Dendritic cell treated with granulocyte-macrophage colony-stimulating factor and Interleukin-4, amounts not matched to agents 40 ng/mL and 50 ng/mL, for 4 days (primary cell): ENCODE measurements around the gene THADA.
"Not testable (repeated sequence)": the region's sequence is repeated elsewhere in the genome, so short reads cannot be mapped to it uniquely, and the experiment has no call there.

ENCODE experiments used
- H3K27ac Mint-ChIP-seq: one replicate; pipeline ENCODE4 v1.8.0; 2022; ENCODE audit warnings: mild to moderate bottlenecking, mixed read lengths
- H3K27me3 Mint-ChIP-seq: one replicate; pipeline ENCODE4 v1.8.0; 2022; ENCODE audit warnings: mild to moderate bottlenecking, mixed read lengths
- H3K36me3 Mint-ChIP-seq: one replicate; pipeline ENCODE4 v1.8.0; 2022; ENCODE audit warnings: low read depth, mixed read lengths
- H3K4me1 Mint-ChIP-seq: one replicate; pipeline ENCODE4 v1.8.0; 2022; ENCODE audit warnings: low read depth, mixed read lengths
- H3K4me3 Mint-ChIP-seq: one replicate; pipeline ENCODE4 v1.8.0; 2022; ENCODE audit warnings: mild to moderate bottlenecking, moderate library complexity, mixed read lengths
- H3K9me3 Mint-ChIP-seq: one replicate; pipeline ENCODE4 v1.8.0; 2022; ENCODE audit warnings: mixed read lengths
- intact Hi-C: fragments of 100-400 bp; cut with micrococcal nuclease; formaldehyde crosslinking; loops from one replicate; pipeline ENCODE4 v1.15.0; 2022

Gene THADA

DNA sequence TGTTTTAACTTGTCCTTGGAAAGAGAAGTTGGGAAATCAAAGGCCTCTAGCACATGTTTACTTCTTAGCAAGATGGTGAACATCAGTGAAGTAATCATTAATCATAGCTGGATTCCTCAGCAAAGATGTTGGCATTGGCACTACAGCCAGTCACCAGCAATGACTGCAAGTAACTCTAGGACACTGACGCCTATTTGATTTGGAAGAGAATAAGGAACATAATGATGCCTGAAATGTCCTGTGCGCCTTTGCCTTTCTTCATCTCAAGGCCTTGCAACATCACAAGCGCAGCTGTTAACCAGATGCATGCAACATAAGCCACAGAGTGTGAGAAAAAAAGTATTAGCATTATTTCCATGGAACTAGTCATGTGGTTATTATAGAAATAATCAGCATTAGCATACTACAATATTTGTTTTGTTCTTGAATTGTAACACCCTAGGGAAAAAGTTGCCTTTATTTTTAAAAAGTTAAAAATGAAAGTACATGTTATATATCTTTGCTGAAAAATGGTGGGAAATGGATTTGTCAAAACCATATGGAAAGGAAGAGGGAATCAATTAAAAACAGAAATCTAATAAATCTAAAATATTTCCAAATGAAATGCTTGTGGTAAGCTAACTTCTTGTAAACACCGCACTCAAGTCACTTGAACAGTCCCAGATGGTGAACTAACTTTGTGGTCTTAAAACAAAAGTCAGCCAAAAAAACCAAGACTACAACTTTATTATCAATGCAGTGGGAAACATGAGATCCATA, 55.6 kb downstream of the THADA start:
- Mint-ChIP-seq H3K9me3 (no peaks in the 10 kb centered on the region), H3K4me1 (peaks cover 21% of the 10 kb centered on the region), H3K4me3 (no peak overlapping the region), H3K36me3 (peaks cover 3% of the 10 kb centered on the region), H3K27ac (no peak overlapping the region), H3K27me3 (no peaks in the 10 kb centered on the region)
- intact Hi-C loops = loop anchor here (5.0 kb wide), 3 partner anchors 53 to 713 kb away; partner anchors contain the start of gene ZFP36L2

GRCh38 chr2:43539436-43539835, 56.4 kb downstream of the THADA start:
- Mint-ChIP-seq H3K36me3 (peaks cover 7% of the 10 kb centered on the region), H3K4me1 (peaks cover 21% of the 10 kb centered on the region), H3K27ac (no peak overlapping the region), H3K4me3 (no peak overlapping the region), H3K27me3 (no peaks in the 10 kb centered on the region), H3K9me3 (no peaks in the 10 kb centered on the region)
- intact Hi-C loops = loop anchor here (5.0 kb wide), 1 partner anchor 592 kb away; no protein-coding TSS in a partner anchor

DNA sequence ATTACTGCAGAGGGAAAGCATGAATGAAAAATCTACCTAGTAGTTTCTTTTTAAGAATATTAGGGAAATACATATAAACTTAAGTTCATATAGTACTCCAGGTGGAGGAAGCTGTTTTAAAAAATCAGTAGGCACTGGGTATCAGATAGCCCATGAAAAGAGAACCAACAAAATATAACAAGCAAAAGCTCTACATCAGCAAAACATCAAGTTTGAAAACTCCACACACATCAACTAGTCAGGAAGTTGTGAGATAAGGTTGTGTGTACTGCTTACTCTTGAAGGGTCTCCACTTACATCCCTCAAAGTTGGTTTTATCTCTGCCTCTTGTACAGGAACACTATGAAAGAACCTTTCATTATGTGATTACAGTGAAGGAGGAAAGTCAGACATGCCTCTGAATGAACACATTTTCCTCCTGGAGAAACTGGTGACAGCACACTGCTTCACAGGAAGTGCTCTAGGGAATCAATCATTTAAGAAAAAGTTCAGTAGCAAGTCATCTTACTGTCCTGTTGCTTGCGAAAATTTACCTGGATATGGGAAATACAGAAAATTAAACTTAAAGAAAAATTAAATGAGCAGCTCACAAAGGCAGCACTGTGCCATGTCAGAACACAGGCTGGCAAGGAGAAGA, 57.7 kb downstream of the THADA start:
- Mint-ChIP-seq H3K4me1 (peaks cover 21% of the 10 kb centered on the region), H3K27me3 (no peaks in the 10 kb centered on the region), H3K9me3 (no peaks in the 10 kb centered on the region), H3K4me3 (no peak overlapping the region), H3K36me3 (peaks cover 13% of the 10 kb centered on the region), H3K27ac (no peak overlapping the region)
- intact Hi-C loops = loop anchor here (5.0 kb wide), 1 partner anchor 591 kb away; no protein-coding TSS in a partner anchor

- Mint-ChIP-seq H3K27me3 (no peaks in the 10 kb centered on the region), H3K4me1 (peaks cover 21% of the 10 kb centered on the region), H3K27ac (no peak overlapping the region), H3K4me3 (no peak overlapping the region), H3K36me3 (peaks cover 15% of the 10 kb centered on the region), H3K9me3 (no peaks in the 10 kb centered on the region)
- intact Hi-C loops = loop anchor here (5.0 kb wide), 1 partner anchor 590 kb away; no protein-coding TSS in a partner anchor
Measured at GRCh38 chr2:43537137-43537536, 58.7 kb downstream of the THADA start.

DNA sequence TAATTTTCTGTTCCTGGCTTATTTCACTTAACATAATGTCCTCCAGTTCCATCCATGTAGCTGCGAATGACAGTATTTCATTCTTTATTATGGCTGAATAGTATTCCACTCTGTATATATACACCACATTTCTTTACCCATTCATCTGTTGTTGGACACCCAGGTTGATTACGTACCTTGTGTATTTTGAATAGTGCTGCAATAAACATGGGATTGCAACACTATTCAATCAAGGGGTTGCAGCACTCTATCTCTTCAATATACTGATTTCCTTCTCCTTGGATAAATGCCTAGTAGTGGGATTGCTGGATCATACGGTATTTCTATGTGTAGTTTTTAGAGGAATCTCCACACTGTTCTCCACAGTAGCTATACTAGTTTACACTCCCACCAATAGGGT, 61.3 kb downstream of the THADA start:
- Mint-ChIP-seq H3K4me1 (peaks cover 15% of the 10 kb centered on the region), H3K9me3 (no peaks in the 10 kb centered on the region), H3K4me3 (no peak overlapping the region), H3K27me3 (no peaks in the 10 kb centered on the region), H3K27ac (no peak overlapping the region), H3K36me3 (peaks cover 15% of the 10 kb centered on the region)
- intact Hi-C loops = no loop called here

- H3K9me3 Mint-ChIP-seq, H3K27me3 Mint-ChIP-seq, H3K27ac Mint-ChIP-seq, intact Hi-C loops, H3K4me3 Mint-ChIP-seq, H3K4me1 Mint-ChIP-seq: not testable (repeated sequence)
- H3K36me3 Mint-ChIP-seq = peaks cover 15% of the 10 kb centered on the region
Measured at GRCh38 chr2:43532572-43532971, 63.3 kb downstream of the THADA start.

GRCh38 chr2:43531251-43531650, 64.6 kb downstream of the THADA start:
- H3K4me3 Mint-ChIP-seq = no peak overlapping the region
- no peaks in the 10 kb centered on the region for H3K27me3 Mint-ChIP-seq
- H3K4me1 Mint-ChIP-seq = no peaks in the 10 kb centered on the region
- H3K9me3 Mint-ChIP-seq = no peaks in the 10 kb centered on the region
- peaks cover 20% of the 10 kb centered on the region for H3K36me3 Mint-ChIP-seq
- intact Hi-C loops = no loop called here
- H3K27ac Mint-ChIP-seq = no peak overlapping the region

GRCh38 chr2:43526994-43527393, 68.8 kb downstream of the THADA start:
- Mint-ChIP-seq H3K4me1 (no peaks in the 10 kb centered on the region), H3K4me3 (no peak overlapping the region), H3K27ac (no peak overlapping the region), H3K9me3 (peaks cover 16% of the 10 kb centered on the region), H3K36me3 (peaks cover 21% of the 10 kb centered on the region), H3K27me3 (no peaks in the 10 kb centered on the region)
- intact Hi-C loops = no loop called here

DNA sequence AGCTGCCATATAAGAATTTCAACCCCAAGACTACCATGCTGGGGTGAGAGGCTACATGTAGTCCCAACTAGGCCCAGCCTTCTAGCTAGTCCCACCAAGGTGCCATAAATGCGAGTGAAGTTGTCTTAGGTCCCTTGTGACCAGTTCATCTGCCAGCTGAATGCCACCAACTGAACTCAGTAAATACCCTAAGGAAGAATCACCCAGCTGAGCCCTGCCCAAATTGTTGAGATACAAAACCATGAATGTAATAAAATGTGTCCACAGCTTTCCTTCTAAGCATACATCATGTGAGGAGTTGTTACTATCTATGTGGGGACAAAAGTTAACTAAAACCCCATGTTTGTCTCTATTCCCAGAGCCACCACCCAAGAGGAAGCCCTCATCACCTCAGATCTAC, 70.3 kb downstream of the THADA start:
- Mint-ChIP-seq H3K27me3 (no peaks in the 10 kb centered on the region), H3K9me3 (peaks cover 16% of the 10 kb centered on the region), H3K4me3 (no peak overlapping the region), H3K27ac (no peak overlapping the region), H3K4me1 (no peaks in the 10 kb centered on the region), H3K36me3 (peaks cover 21% of the 10 kb centered on the region)
- intact Hi-C loops = no loop called here

DNA sequence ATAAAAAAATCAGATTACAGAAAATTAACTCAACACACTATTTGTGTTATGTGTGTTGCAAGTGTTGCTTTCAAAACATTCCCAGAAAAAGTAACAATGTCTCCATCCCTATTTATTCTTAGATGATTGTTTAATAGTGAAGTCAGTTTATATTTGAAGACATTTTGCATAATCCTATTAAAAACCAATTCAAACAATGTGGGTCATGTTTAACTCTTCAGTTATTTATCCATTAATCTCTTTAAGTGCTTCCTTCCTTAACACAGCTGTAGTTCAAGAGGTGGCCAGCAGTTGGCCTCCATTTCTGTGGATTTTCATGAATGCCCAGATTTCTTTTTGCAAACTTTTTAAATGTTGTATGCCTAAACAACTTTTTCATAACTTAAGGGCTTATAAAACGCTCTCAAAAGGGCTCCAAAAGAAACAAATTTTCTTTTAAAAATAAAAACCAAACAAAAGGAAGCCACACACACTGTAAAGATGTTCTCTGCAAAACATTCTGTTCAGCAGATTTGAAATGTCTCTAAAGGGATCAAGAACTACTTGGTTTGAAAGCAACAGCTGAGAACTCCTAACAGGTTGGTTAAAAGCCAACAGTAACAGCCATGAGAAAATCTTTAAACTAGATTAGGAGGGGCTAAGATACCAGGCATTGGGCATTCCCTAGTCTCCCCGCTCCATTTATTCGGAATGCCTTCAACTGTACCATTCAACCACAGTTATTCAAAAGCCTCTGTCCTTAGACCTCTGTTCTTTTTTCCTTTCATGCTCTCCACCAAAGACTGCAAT, 71.5 kb downstream of the THADA start:
- intact Hi-C loops = no loop called here
- H3K4me1 Mint-ChIP-seq = peaks cover 4% of the 10 kb centered on the region

DNA sequence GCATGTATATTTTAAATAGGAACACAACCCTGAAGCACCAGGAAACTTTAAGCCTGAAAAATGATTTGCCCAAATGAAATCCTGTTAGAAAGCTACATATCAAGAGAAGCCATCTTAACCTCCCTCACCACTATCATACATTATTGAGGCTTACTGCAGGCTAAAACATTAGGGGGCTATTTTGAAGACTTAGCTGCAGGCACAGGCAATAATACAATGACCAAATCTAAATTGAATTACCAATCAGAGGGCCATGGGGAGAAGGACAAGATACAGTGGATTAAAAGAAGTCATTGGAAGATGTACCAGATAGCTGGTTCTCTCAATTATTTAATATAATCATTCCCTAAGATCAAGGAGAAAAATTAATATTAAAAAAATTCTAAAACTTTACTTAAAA, 73.7 kb downstream of the THADA start:
- peaks cover 16% of the 10 kb centered on the region for H3K9me3 Mint-ChIP-seq
- no peaks in the 10 kb centered on the region for H3K27me3 Mint-ChIP-seq
- intact Hi-C loops = no loop called here
- H3K4me3 Mint-ChIP-seq = no peak overlapping the region
- H3K27ac Mint-ChIP-seq = no peak overlapping the region
- H3K4me1 Mint-ChIP-seq = peaks cover 11% of the 10 kb centered on the region
- peaks cover 21% of the 10 kb centered on the region for H3K36me3 Mint-ChIP-seq

More for the DNA sequence above, 71.5 kb downstream of the THADA start:
- H3K36me3 Mint-ChIP-seq = peaks cover 21% of the 10 kb centered on the region
- H3K4me3 Mint-ChIP-seq = no peak overlapping the region
- no peaks in the 10 kb centered on the region for H3K27me3 Mint-ChIP-seq
- H3K27ac Mint-ChIP-seq = no peak overlapping the region
- peaks cover 16% of the 10 kb centered on the region for H3K9me3 Mint-ChIP-seq

- Mint-ChIP-seq H3K36me3 (peaks cover 19% of the 10 kb centered on the region), H3K4me3 (no peak overlapping the region), H3K4me1 (peaks cover 11% of the 10 kb centered on the region), H3K9me3 (peaks cover 16% of the 10 kb centered on the region), H3K27ac (no peak overlapping the region), H3K27me3 (no peaks in the 10 kb centered on the region)
- intact Hi-C loops = no loop called here
Measured at GRCh38 chr2:43521568-43521967, 74.3 kb downstream of the THADA start.

DNA sequence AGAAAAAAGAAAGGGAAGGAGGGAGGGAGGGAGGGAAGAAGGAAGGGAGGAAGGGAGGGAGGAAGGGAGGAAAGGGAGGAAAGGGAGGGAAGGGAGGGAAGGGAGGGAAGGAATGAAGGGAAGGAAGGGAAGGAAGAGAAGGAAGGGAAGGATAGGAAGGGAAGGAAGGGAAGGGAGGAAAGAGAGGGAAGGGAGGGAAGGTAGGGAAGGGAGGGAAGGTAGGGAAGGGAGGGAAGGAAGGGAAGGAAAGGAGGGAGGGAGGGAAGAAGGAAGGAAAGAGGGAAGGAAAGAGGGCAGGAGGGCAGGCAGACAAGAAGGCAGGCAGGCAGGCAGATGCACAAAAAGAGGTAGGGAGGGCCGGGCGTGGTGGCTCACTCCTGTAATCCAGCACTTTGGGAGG, 74.9 kb downstream of the THADA start:
- Mint-ChIP-seq H3K27ac (no peak overlapping the region), H3K9me3 (peaks cover 13% of the 10 kb centered on the region), H3K4me1 (peaks cover 13% of the 10 kb centered on the region), H3K36me3 (peaks cover 13% of the 10 kb centered on the region), H3K4me3 (no peak overlapping the region), H3K27me3 (no peaks in the 10 kb centered on the region)
- intact Hi-C loops = no loop called here

DNA sequence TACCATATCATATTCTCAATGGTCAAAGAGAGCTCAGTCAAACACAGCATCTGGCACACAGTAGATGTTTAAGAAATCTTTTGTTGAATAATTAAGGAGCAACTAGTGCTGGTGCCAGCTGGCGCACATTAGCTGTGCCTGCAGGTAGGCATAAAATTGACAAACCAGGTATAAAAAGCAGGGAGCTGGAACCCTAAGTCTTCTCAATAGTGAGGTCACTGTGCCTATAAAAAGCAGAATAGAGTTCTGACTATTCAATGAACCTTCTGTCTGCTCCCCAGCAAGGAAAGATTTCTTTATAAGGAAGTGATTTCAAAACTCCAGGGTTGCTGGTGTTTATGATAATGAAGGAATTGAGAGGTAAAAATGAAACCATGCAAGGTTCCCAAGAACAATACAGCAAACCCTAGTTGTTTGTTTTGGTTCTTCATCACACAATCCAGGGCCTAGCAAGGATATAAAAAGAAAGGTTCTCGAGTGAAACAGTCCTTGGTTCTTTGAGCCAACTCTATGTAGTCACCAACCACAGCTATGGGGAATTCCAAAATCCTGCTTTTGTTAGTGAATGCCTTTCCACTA, 76.1 kb downstream of the THADA start:
- intact Hi-C loops = no loop called here
- peaks cover under 1% of the 10 kb centered on the region for H3K36me3 Mint-ChIP-seq

More for the DNA sequence above, 76.1 kb downstream of the THADA start:
- Mint-ChIP-seq H3K4me3 (no peak overlapping the region), H3K4me1 (peaks cover 17% of the 10 kb centered on the region), H3K9me3 (peaks cover 1% of the 10 kb centered on the region), H3K27ac (no peak overlapping the region), H3K27me3 (no peaks in the 10 kb centered on the region)
